Chondrocyte (in vitro differentiated cells): ENCODE results near the gene BIN1. TPM values are rescaled to one million over a fixed set of nuclear protein-coding genes. Genes with fewer than 3 reads are reported as not detected.
A peak's percentile ranks its signal among the peaks of the same experiment; 100 is the strongest.

Experiments
- DNase-seq: peaks from one replicate; pipeline ENCODE4 v3.0.0; 2021; ENCODE audit warnings: mixed read lengths, low spot score
- H3K27ac Mint-ChIP-seq: one replicate; pipeline ENCODE4 v1.8.0; 2021; ENCODE audit warnings: mild to moderate bottlenecking, moderate library complexity, mixed read lengths; ENCODE audit not compliant: unreplicated experiment
- H3K27me3 Mint-ChIP-seq: 2 replicates; pipeline ENCODE4 v1.8.0; 2021; ENCODE audit warnings: low read depth, mixed read lengths
- H3K36me3 Mint-ChIP-seq: 2 replicates; pipeline ENCODE4 v1.8.0; 2021; ENCODE audit warnings: low read depth, mixed read lengths
- H3K4me1 Mint-ChIP-seq: 2 replicates; pipeline ENCODE4 v1.8.0; 2021; ENCODE audit warnings: low read depth, mild to moderate bottlenecking, mixed read lengths
- H3K4me3 Mint-ChIP-seq: one replicate; pipeline ENCODE4 v1.8.0; 2021; ENCODE audit warnings: mild to moderate bottlenecking, moderate library complexity, mixed read lengths; ENCODE audit not compliant: unreplicated experiment
- H3K9me3 Mint-ChIP-seq: 2 replicates; pipeline ENCODE4 v1.8.0; 2021; ENCODE audit warnings: low read depth, mixed read lengths
- total RNA-seq: library from RNA; stranded (reverse); gene quantifications from 3 replicates; pipeline ENCODE4 v1.2.1, GENCODE V29; 2021
- TF ChIP-seq, protein P1 (sequence below): fragments of 200-600 bp; sonication (generic); IDR thresholded peaks from 2 replicates; pipeline ENCODE4 v1.5.0; 2021; ENCODE audit warnings: antibody characterized with exemption, mild to moderate bottlenecking, moderate library complexity

The BIN1 gene
- total RNA-seq, 1 donor from 2014 or later = 64.0 TPM

DNA sequence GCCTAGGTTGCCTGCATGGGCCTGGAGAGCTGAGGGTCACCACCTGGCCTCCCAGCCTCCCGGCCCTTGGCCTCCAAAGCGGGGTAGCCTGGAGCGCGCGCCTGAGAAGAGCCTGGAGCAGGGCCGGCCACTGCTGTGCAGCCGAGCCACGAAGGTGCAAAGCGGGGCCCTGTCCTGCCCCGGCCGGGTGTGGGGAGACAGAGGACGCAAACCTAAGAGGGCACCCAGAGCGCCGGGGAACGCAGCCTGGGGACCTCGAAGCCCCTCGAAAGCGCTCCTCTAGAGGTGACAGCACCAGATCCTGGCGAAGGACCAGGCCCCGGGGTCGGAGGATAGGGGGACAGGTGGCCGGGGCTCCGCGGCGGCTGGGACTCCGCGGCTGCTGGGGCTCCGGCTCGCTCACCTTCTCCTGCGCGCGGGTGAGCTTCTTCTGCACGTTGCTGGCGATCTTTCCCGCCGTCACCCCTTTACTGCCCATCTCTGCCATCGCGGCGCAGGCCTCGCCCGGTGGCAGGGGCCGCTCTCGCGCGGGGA, 430 bp downstream of the BIN1 start:
- peak; percentile 87 for DNase-seq
- Mint-ChIP-seq H3K9me3 (no peaks in the 10 kb centered on the region), H3K27me3 (no peaks in the 10 kb centered on the region), H3K36me3 (no peaks in the 10 kb centered on the region), H3K27ac (peak overlapping the region; percentile 80), H3K4me3 (peak overlapping the region; percentile 79), H3K4me1 (peaks cover 44% of the 10 kb centered on the region)
- TF ChIP-seq, protein P1, sequence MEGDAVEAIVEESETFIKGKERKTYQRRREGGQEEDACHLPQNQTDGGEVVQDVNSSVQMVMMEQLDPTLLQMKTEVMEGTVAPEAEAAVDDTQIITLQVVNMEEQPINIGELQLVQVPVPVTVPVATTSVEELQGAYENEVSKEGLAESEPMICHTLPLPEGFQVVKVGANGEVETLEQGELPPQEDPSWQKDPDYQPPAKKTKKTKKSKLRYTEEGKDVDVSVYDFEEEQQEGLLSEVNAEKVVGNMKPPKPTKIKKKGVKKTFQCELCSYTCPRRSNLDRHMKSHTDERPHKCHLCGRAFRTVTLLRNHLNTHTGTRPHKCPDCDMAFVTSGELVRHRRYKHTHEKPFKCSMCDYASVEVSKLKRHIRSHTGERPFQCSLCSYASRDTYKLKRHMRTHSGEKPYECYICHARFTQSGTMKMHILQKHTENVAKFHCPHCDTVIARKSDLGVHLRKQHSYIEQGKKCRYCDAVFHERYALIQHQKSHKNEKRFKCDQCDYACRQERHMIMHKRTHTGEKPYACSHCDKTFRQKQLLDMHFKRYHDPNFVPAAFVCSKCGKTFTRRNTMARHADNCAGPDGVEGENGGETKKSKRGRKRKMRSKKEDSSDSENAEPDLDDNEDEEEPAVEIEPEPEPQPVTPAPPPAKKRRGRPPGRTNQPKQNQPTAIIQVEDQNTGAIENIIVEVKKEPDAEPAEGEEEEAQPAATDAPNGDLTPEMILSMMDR = no peak

DNA sequence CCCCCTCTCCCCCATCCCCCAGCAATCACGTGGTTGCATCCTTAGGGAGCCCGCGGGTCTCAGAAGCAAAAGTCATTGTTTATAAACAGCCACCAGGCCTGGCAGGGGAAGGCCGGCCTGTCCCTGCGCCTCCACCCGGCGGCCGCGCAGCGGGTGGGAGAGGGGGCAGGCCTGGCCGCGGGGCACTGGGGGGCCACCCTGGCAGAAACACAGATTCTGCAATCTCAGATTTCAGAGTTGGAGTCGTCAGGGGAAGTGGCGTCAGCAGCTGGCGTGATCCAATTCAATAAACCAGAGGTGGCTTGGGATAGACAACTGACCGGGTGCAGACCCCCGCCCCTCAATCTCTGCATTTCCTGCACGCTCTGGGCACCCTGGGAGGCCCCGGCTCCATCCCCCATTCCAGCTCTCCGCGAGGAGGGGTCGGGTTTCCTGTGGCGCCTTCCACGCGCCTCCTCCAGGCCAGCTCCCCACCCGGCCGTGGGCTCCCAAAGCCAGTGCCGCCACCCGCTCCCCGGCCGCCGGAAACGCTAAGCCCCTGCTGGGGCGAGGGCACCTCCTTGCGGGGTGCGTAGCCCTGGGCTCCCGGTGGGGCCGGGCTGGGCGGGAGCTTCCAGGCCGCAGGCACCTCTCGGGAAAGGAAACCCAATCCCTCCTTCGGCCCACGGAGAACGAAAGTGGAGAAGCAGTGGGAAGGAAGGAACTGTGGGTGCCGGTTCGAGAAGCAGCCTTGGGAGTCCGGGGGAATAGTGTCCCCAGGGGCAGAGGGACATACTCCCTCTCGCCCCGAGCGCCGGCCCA, 1.1 kb downstream of the BIN1 start:
- H3K4me3 Mint-ChIP-seq = peak overlapping the region; percentile 79
- H3K27me3 Mint-ChIP-seq = no peaks in the 10 kb centered on the region
- TF ChIP-seq, protein P1 = no peak
- peak; percentile 86 for DNase-seq
- H3K4me1 Mint-ChIP-seq = peaks cover 50% of the 10 kb centered on the region
- H3K9me3 Mint-ChIP-seq = no peaks in the 10 kb centered on the region
- H3K27ac Mint-ChIP-seq = peak overlapping the region; percentile 80
- H3K36me3 Mint-ChIP-seq = no peaks in the 10 kb centered on the region

DNA sequence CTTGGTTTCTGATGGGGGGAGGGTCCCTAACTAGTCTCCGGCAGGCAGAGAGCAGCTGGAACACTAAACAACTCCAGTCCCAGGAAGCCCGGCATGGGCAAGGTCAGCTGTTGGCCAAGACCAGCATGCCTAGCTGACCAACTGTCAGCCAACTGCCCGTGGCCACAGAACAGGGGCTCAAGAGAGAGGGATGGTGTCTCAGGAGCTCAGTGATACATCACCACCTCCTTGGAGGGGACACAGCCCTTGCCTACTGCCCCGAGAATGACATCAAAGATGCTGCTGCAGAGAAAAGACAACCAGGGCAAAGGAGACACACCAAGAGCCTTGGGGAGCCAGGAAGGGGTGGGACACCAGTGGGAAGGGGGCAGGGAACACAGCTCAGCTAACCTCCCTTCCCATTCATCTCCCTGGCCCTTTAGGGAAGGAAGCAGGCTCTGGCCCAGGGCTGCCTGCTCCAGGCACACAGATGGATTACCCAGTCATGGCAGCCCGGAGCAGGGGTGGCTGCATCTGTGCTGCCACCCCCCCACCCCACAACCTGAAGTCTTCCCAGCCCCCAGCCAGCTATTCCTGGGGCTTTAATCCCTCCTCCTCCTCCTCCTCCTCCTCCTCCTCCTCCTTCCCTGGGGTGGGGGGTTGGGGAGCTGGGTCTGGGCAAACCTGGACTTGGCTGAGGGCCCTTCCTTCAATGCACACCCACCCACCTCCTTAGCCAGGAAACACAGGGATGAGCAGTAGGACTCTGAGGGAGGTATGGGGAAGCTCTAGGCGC, 1.9 kb downstream of the BIN1 start:
- Mint-ChIP-seq H3K4me1 (peaks cover 57% of the 10 kb centered on the region), H3K4me3 (peak overlapping the region; percentile 79), H3K36me3 (no peaks in the 10 kb centered on the region), H3K9me3 (no peaks in the 10 kb centered on the region), H3K27ac (peak overlapping the region; percentile 33), H3K27me3 (no peaks in the 10 kb centered on the region)
- TF ChIP-seq, protein P1 = no peak
- peak; percentile 90 for DNase-seq

DNA sequence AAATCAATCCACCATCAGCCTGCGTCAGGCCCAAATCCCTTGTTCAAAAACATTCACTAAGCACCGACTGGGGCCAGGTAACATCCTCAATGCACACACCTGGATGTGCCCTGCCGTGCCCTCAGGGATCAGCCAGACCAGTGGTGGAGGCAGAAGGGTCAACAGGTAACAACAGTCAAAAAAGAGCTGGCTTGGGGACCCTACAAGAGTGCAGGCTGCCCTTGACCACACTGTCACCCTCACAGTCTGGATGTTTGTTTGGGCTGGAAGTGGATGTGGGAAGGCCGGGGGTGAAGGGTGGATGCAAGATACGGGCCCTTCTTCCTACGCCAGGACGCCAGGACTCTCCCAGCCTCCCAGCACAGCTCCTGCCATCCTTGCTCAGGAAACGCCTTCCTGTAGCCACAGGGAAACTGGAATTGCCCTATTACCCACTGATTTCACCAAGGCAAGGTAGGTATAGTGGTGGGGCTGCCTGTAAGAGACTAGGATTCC, 2.7 kb downstream of the BIN1 start:
- no peaks in the 10 kb centered on the region for H3K36me3 Mint-ChIP-seq
- TF ChIP-seq, protein P1 = no peak
- peak overlapping the region; percentile 79 for H3K4me3 Mint-ChIP-seq
- H3K9me3 Mint-ChIP-seq = no peaks in the 10 kb centered on the region
- H3K27me3 Mint-ChIP-seq = no peaks in the 10 kb centered on the region
- H3K27ac Mint-ChIP-seq = no peak overlapping the region
- DNase-seq = no peak
- peaks cover 54% of the 10 kb centered on the region for H3K4me1 Mint-ChIP-seq
